B cell (primary cell): ENCODE results near the gene TGFBR1. TPM values are rescaled to one million over a fixed set of nuclear protein-coding genes. Genes with fewer than 3 reads are reported as not detected.

Experiments used
- ATAC-seq: fragments of 200-7000 bp; cut with Tn5 transposase; one replicate; pipeline ENCODE4 v1.10.0; 2021; ENCODE audit warnings: low read depth, mild to moderate bottlenecking, moderate number of reproducible peaks, moderate library complexity
- CTCF ChIA-PET: fragments of 350-600 bp; sonication (Branson Sonifier 250); formaldehyde crosslinking; loops from one replicate; lab custom pipeline; 2021; ENCODE audit warnings: antibody characterized with exemption, inconsistent platforms; lab: Charles Lee
- POLR2A ChIA-PET: fragments of 350-600 bp; sonication (Branson Sonifier 250); formaldehyde crosslinking; loops from one replicate; lab custom pipeline; 2021; ENCODE audit warnings: antibody characterized with exemption; lab: Charles Lee
- DNase-seq: peaks from one replicate; pipeline ENCODE4 v3.0.0; 2013
- H2AFZ ChIP-seq: 2 replicates; pipeline ENCODE4 v1.6.1; 2012; ENCODE audit warnings: mild to moderate bottlenecking, low read depth, low read length; ENCODE audit not compliant: insufficient read depth, poor library complexity, severe bottlenecking
- H3K27ac ChIP-seq, 2 donors: 1 replicate in 1 of 2; 2 replicates in 1 of 2; pipeline ENCODE4 v1.5.1; 2012 to 2013; ENCODE audit warnings: low read length in 2 of 2, mild to moderate bottlenecking in 2 of 2, moderate library complexity in 1 of 2
- H3K27me3 ChIP-seq, 4 experiments: fragments of 200-600 bp in 1 of 4; sonication (generic) in 1 of 4; replicated peaks in 1 of 4; 1 replicate in 2 of 4; 2 replicates in 2 of 4; pipeline versions ENCODE4 v1.6.1 to v1.7.0; 2013 to 2016; ENCODE audit warnings: low read length in 3 of 4, mild to moderate bottlenecking in 2 of 4, mixed read lengths in 1 of 4, moderate library complexity in 1 of 4; ENCODE audit not compliant: insufficient read depth in 4 of 4, control insufficient read depth in 3 of 4; ENCODE audit errors: control extremely low read depth in 1 of 4
- H3K36me3 ChIP-seq, 2 experiments: replicated peaks in 1 of 2; 1 replicate in 1 of 2; 2 replicates in 1 of 2; pipeline versions ENCODE4 v1.6.1 to v1.7.1; 2013; ENCODE audit warnings: low read length in 1 of 2; ENCODE audit not compliant: insufficient read depth in 2 of 2, control insufficient read depth in 1 of 2; ENCODE audit errors: control extremely low read depth in 1 of 2, extremely low read depth in 1 of 2
- H3K4me1 ChIP-seq, 2 donors: fragments of 200-600 bp in 1 of 2; sonication (generic) in 1 of 2; 1 replicate in 1 of 2; 2 replicates in 1 of 2; pipeline versions ENCODE4 v1.5.1 to v1.6.1; 2013 to 2017; ENCODE audit warnings: low read length in 2 of 2; ENCODE audit not compliant: control insufficient read depth in 2 of 2, insufficient read depth in 2 of 2
- H3K4me2 ChIP-seq: replicated peaks from 2 replicates; pipeline ENCODE3; 2012; ENCODE audit warnings: mild to moderate bottlenecking, low read depth, low read length; ENCODE audit not compliant: poor library complexity, severe bottlenecking
- H3K4me3 ChIP-seq, 5 experiments: fragments of 200-600 bp in 1 of 5; sonication (generic) in 1 of 5; 1 replicate in 3 of 5; 2 replicates in 2 of 5; pipeline versions ENCODE4 v1.5.1 to v1.7.0; 2011 to 2016; ENCODE audit warnings: low read length in 4 of 5, mild to moderate bottlenecking in 4 of 5, low read depth in 2 of 5, control low read depth in 1 of 5, moderate library complexity in 1 of 5; ENCODE audit not compliant: insufficient read depth in 1 of 5; ENCODE audit errors: control extremely low read depth in 1 of 5, extremely low read depth in 1 of 5
- H3K79me2 ChIP-seq: fragments of 200-600 bp; sonication (generic); one replicate; pipeline ENCODE4 v1.6.0; 2016; ENCODE audit warnings: low read length; ENCODE audit not compliant: control insufficient read depth, insufficient read depth
- H3K9ac ChIP-seq: fragments of 200-600 bp; sonication (generic); 2 replicates; pipeline ENCODE4 v1.6.1; 2017; ENCODE audit warnings: mild to moderate bottlenecking, low read length, moderate library complexity
- H3K9me3 ChIP-seq, 3 donors: one replicate each; pipeline versions ENCODE4 v1.6.1 to v1.7.1; 2013; ENCODE audit warnings: low read length in 2 of 3; ENCODE audit not compliant: control insufficient read depth in 2 of 3, insufficient read depth in 1 of 3; ENCODE audit errors: control extremely low read depth in 1 of 3
- H4K20me1 ChIP-seq: 2 replicates; pipeline ENCODE4 v1.6.0; 2012; ENCODE audit warnings: mild to moderate bottlenecking, low read length; ENCODE audit not compliant: insufficient read depth, control insufficient read depth, poor library complexity, severe bottlenecking
- H3K27ac Mint-ChIP-seq: one replicate; pipeline ENCODE4 v1.8.0; 2021; ENCODE audit warnings: mixed read lengths
- H3K27me3 Mint-ChIP-seq: one replicate; pipeline ENCODE4 v1.8.0; 2021; ENCODE audit warnings: mixed read lengths
- H3K4me1 Mint-ChIP-seq: one replicate; pipeline ENCODE4 v1.8.0; 2021; ENCODE audit warnings: mixed read lengths
- H3K4me3 Mint-ChIP-seq: one replicate; pipeline ENCODE4 v1.8.0; 2021; ENCODE audit warnings: mixed read lengths
- H3K9me3 Mint-ChIP-seq: one replicate; pipeline ENCODE4 v1.8.0; 2022; ENCODE audit warnings: mixed read lengths; ENCODE audit not compliant: insufficient read depth
- EZH2 ChIP-seq: IDR thresholded peaks from 2 replicates; pipeline ENCODE4 v1.6.1; 2012; ENCODE audit warnings: borderline replicate concordance, low read depth, mild to moderate bottlenecking, moderate library complexity, low read length; ENCODE audit not compliant: insufficient read depth, poor library complexity, severe bottlenecking
- WGBS: methylation state at CpG from one replicate; pipeline ENCODE4 v1.1.5; 2013; ENCODE audit warnings: missing lambda C conversion rate; ENCODE audit not compliant: insufficient coverage; 5-methylcytosine and 5-hydroxymethylcytosine counted together
- intact Hi-C: fragments of 100-400 bp; cut with micrococcal nuclease; formaldehyde crosslinking; loops from one replicate; pipeline ENCODE4 v1.10.0; 2022
- polyA plus RNA-seq: library from polyadenylated mRNA; depleted of rRNA; stranded (reverse); fragments of >200 nt; gene quantifications from 2 replicates; pipeline ENCODE4 v1.2.3, GENCODE V29; 2012
- total RNA-seq, 2 donors: library from RNA; stranded (reverse); fragments of 120-200 nt in 1 of 2; gene quantifications; 1 replicate in 1 of 2; 2 replicates in 1 of 2; pipeline versions ENCODE4 v1.2.3 to v1.2.4, GENCODE V29; 2013 to 2022
- TF ChIP-seq, protein P1 (sequence below): fragments of 200-600 bp; IDR thresholded peaks from one replicate; pipeline ENCODE4 v1.8.0; 2022; ENCODE audit warnings: antibody characterized with exemption, mild to moderate bottlenecking

TGFBR1 gene
- total and polyA plus RNA-seq, 2 donors (not counting 1 experiment from before 2014, with no cell fraction given) = 3.0 to 60.7 TPM

DNA sequence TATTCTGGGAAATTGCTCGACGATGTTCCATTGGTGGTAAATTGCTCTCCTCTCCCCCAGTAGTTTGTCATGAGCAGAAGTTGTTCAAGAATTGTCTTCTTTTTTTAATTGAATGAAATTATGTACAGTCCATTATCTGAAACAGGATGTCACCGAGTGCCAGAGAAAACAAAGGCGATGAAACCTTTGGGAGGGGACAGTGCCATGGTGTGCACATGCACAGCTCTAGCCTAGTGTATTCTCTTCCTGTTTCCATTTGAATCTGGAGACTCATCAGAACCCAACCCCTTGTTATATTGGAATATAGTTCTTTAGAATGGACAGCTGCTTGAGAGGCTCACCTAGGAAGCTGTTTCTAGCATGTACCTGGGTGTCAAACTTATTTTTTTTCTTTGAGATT lies 41.7 kb downstream of the TGFBR1 start:
- Histone ChIP-seq H3K79me2 (no peaks in the 10 kb centered on the region), H3K9ac (no peak overlapping the region), H3K9me3 (no peaks in the 10 kb centered on the region), H3K36me3 (peaks cover 5 to 81% of the 10 kb centered on the region in 2 experiments), H3K4me2 (no peak overlapping the region), H3K27ac (no peak overlapping the region), H3K27me3 (no peaks in the 10 kb centered on the region), H2AFZ (no peak overlapping the region), H4K20me1 (no peaks in the 10 kb centered on the region), H3K4me1 (no peaks in the 10 kb centered on the region), H3K4me3 (no peak overlapping the region)
- intact Hi-C loops = no loop called here
- no peak for TF ChIP-seq EZH2
- TF ChIP-seq, protein P1, sequence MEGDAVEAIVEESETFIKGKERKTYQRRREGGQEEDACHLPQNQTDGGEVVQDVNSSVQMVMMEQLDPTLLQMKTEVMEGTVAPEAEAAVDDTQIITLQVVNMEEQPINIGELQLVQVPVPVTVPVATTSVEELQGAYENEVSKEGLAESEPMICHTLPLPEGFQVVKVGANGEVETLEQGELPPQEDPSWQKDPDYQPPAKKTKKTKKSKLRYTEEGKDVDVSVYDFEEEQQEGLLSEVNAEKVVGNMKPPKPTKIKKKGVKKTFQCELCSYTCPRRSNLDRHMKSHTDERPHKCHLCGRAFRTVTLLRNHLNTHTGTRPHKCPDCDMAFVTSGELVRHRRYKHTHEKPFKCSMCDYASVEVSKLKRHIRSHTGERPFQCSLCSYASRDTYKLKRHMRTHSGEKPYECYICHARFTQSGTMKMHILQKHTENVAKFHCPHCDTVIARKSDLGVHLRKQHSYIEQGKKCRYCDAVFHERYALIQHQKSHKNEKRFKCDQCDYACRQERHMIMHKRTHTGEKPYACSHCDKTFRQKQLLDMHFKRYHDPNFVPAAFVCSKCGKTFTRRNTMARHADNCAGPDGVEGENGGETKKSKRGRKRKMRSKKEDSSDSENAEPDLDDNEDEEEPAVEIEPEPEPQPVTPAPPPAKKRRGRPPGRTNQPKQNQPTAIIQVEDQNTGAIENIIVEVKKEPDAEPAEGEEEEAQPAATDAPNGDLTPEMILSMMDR = no peak
- no peak for ATAC-seq
- no CpG with 5 or more reads among the region's 4 CpGs for WGBS
- Mint-ChIP-seq H3K27me3 (no peaks in the 10 kb centered on the region), H3K27ac (no peak overlapping the region), H3K4me1 (no peaks in the 10 kb centered on the region), H3K4me3 (no peak overlapping the region), H3K9me3 (no peaks in the 10 kb centered on the region)
- CTCF ChIA-PET = interaction anchor here (17.7 kb wide), 1 partner anchor 148 kb away, joined by 439 read pairs; no protein-coding TSS in a partner anchor
- POLR2A ChIA-PET = no interaction called here
- DNase-seq = no peak

DNA sequence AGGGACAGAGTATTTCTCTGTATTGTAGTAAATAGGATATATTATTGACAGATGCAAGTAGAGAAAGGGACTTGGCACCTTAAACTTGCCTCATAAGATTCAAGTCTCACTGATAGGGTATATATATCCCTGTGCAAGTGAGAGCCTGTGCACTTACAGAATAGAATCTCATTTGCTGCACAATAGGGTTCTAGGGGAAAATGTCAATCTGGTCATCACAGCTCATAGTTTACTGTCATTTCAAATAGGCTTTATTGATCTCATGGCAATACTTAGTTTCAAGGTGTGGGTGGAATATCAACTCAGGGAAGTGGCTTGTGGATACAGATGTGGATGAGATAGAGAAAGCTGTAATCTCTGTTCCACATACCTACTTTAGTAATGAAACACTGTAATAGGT lies 42.3 kb downstream of the TGFBR1 start:
- Histone ChIP-seq H3K9me3 (no peaks in the 10 kb centered on the region), H4K20me1 (no peaks in the 10 kb centered on the region), H3K4me3 (no peak overlapping the region), H3K79me2 (no peaks in the 10 kb centered on the region), H3K36me3 (peaks cover 5 to 80% of the 10 kb centered on the region in 2 experiments), H3K27ac (no peak overlapping the region), H3K9ac (no peak overlapping the region), H3K4me1 (no peaks in the 10 kb centered on the region), H2AFZ (no peak overlapping the region), H3K27me3 (no peaks in the 10 kb centered on the region), H3K4me2 (no peak overlapping the region)
- intact Hi-C loops = no loop called here
- POLR2A ChIA-PET = no interaction called here
- no peaks in the 10 kb centered on the region for H3K9me3 Mint-ChIP-seq
- H3K4me3 Mint-ChIP-seq = no peak overlapping the region
- H3K4me1 Mint-ChIP-seq = no peaks in the 10 kb centered on the region
- no peak for DNase-seq
- CTCF ChIA-PET = interaction anchor here (0.6 to 17.7 kb wide), 3 partner anchors 20 to 948 kb away, joined by 3 to 439 read pairs (median 3); no protein-coding TSS in a partner anchor
- TF ChIP-seq, protein P1 = no peak
- TF ChIP-seq EZH2 = no peak
- H3K27ac Mint-ChIP-seq = no peak overlapping the region
- ATAC-seq = no peak
- H3K27me3 Mint-ChIP-seq = no peaks in the 10 kb centered on the region
